ENCODE results near the gene GTF2E1.
"Not testable (repeated sequence)": the region's sequence is repeated elsewhere in the genome, so short reads cannot be mapped to it uniquely, and the experiment has no call there.

Gene GTF2E1

DNA sequence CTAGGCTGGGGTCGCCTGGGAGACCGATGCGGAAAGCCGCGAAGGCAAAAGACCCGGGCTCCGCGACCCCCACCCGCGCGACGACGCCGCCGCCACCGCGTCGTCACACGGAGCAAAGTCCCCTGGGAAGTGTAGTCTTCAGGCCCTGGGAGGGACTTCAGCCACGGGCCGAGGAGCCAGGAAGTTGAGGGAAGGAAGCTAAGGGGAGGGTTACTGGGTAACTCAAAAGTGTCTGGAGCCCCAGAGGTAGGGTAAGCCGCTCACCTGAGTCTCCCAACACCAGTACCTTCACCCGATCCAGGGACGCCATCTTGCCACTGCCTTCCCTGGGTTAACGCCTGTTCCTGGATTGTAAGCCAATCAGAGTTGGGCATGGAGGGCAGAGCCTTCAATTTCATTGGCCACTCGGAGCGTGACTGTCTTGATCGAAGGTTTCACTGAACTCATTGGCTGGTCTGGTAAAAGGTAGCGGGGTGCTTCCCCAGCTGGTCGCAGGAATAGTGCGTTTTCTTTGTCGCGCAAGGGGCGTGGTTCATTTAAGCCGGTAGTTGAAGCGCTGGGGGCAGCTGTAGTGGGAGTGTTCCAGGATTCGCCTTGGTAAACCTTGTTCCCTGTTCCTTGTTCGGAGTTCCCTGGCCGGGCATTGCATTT is at the start of gene GTF2E1, which contains the start of gene RABL3:
TSS of gene GTF2E1 (plus strand) at position 547 of the 651 bp plus-strand sequence. CDS start 7,809 bp downstream, outside the sequence.
TSS of gene RABL3 (minus strand) at position 319 of the 651 bp plus-strand sequence. CDS start at position 310, 9 bp downstream.
- peak; percentile 93 to 95 for DNase-seq (ENCODE audit: low read depth in 2 of 2)

DNA sequence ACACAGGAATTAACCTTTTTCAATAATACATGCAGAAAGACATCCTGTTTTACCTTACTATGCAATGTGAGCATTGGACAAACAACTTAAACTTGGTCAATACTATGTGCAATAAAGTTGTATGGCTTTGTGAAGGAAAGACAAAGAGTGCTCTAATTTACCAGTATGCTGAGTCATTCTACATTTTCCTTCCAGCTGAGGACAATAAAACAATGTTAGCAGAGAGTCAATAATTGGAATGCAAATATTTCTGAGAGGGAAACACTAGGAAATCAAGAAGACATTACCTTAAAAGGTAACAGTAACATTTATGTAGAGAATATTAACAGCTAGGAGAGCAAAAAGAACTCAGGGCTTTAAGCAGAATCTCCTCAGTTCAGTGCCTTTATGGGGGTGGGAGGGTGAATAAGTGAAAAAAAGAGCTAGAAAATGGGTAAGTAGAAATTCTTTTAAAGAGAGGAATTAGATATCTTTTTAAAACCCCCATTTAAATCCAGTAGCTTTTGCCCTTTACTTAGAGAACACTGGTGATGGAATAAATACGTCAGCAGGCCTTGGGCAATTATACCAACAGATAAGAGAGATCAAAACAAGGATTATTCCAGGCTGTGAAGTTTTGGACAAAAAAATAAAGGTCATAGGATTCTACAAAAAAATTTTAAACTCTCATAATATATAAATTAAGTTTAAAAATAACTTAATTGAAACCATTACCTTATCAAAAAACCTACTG is 48.9 kb upstream of the GTF2E1 start:
- DNase-seq (ENCODE audit: low read depth in 2 of 2), result no peak

DNA sequence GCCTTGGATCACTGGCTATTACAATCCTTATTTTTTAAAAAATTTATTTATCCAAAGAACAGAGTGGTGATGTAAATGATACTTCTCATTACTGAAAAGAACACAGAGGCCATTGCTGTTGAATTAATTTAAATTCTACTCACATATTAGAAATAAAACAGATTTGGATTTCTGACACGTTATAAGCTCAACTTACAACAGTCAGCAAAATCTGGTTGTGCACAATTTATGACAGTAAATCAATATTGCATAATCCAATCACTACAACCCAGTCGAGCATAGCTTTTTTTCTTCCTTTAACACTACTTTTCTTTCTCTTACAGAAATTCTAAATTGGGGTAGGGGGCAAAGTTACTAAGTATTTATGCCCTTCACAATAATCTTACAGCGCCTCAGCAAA is 43.2 kb upstream of the GTF2E1 start:
- no peak for DNase-seq (ENCODE audit: low read depth in 2 of 2)

DNA sequence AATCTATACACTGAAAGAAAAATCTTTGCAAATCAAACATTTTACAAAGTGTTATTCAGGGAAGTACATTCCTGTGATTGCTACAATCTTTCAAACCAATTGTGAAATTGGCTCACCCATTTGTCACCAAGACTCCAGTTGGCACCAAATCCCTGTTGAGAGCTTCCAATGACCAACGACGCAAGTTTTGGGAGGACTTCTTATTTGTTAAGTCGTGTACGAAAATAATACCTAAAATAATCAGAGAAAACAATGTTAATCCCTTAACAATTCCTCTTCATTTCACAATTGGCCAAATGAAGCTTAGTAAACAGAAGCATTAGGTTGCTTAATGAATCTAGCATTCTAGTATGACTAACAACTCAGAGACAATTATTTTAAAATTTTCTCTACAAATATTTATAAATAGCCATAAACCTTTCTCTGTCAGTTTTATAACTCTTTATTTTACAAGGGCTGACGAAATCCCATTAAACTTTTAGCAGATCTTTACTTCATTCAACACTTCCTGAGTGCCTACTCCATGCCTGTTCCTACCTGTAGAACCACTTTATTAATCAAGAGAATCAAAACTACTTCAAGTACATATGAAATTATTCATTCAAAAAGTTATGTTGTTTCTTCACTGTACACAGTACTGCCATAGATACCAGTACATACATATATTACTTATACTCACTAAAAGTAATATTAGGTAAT is 36.5 kb upstream of the GTF2E1 start:
- no peak for DNase-seq (ENCODE audit: low read depth in 2 of 2)

DNA sequence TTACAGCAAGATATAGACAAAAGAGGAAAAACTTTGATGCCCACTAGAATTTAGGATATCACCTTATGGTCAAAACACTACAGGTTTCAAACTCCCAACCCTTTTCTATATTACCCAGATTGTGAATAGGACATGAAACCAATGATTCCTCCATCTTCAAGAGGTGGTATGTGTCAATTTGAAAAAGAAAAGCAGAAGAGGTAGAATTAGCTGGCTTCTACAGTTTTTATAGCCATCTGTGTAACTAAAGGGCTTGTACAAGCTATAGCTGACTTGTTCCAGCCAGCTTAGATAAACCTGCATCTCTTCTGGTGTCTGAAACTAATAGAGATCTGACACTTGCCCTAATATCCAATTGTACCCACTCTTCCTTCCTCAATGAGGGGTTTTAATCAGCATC is 35.6 kb upstream of the GTF2E1 start:
- no peak for DNase-seq (ENCODE audit: low read depth in 2 of 2)

DNA sequence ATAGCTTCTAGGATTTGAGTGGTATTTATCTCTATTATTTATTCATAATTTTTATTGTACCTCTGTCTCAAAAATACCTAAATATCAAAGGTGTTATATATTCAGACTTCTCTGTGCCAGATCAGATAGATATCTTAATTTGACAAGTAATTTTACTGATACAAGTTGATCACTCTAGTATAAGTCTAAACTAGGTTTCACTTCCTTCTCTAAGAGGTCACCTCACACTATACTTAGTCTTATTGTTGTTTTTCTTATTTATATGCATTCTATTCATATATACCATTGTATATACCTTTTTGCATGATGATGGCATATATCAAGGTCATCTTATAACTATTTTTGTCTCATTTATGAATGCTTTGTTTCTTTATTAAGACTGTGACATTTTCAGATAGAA is 34.1 kb upstream of the GTF2E1 start:
- DNase-seq (ENCODE audit: low read depth in 2 of 2), result no peak

DNA sequence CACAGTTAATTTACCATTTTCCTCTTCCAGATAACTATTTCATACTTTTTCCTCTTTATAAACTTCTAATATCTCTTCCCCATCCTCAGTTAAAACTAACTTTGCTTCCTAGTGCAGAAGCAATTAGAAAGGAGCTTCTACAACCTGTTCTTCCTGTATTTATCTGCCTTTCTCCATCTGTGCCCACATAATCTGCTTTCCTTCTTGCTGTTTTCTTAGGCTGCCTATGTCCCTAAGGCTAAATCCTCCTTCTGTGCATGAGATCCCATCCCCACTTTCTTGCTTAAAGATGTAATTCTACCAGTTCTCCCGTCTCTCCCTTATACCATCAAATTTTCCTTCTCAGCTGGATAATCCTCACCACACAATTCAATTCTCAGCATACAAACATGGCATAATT is 32.2 kb upstream of the GTF2E1 start:
- no peak for DNase-seq (ENCODE audit: low read depth in 2 of 2)

DNA sequence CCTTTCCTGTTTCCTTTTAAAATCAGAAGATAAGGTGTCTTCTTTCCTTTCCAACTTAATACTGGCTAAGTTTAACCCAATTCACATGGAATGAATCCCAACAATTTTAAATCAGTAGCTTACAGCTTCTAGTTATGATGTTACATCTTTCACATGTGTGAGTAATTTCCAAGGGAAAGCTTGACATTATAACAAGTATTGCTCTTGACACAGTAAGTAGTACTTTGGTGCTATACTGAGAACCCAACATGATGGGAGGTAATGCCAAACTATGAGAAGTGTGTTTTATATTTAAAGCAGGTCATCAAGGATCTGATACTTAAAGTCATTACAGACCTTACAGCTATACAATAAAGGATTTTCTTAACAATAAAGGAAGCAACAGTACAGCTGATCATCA is 29.3 kb upstream of the GTF2E1 start:
- no peak for DNase-seq (ENCODE audit: low read depth in 2 of 2)

DNA sequence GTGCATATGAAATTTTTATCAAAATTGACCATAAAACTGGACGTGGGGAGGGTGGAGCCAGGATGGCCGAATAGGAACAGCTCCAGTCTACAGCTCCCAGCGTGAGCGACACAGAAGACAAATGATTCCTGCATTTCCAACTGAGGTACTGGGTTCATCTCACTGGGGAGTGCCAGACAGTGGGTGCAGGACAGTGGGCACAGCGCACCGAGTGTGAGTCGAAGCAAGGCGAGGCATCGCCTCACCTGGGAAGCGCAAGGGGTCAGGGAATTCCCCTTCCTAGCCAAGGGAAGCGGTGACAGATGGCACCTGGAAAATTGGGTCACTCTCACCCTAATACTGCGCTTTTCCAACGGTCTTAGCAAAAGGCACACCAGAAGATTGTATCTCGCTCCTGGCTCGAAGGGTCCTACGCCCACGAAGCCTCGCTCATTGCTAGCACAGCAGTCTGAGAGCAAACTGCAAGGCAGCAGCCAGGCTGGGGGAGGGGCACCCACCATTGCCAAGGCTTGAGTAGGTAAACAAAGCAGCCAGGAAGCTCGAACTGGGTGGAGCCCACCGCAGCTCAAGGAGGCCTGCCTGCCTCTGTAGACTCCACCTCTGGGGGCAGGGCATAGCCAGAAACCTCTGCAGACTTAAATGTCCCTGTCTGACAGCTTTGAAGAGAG is 23.2 kb upstream of the GTF2E1 start:
- peak in 1 of 2 experiments; percentile 21 for DNase-seq (ENCODE audit: low read depth in 2 of 2)

DNA sequence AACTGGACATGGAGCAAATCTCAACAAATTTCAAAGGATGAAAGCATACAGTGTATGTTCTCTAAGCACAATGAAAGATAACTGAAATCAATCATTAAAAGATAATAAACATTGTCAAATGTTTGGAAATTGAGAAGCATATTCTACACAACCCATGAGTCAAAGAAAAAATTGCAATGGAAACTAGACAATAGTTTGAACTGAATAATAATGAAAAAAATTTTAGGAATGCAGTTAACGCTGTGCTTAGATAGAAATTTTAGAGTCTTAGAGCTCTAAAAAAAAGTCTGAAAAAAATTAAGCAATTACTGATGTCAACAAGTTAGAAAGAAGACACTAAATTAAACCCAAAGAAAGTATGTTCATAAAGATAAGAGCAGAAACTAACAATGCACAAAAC is 15.8 kb upstream of the GTF2E1 start:
- DNase-seq (ENCODE audit: low read depth in 2 of 2), result no peak

DNA sequence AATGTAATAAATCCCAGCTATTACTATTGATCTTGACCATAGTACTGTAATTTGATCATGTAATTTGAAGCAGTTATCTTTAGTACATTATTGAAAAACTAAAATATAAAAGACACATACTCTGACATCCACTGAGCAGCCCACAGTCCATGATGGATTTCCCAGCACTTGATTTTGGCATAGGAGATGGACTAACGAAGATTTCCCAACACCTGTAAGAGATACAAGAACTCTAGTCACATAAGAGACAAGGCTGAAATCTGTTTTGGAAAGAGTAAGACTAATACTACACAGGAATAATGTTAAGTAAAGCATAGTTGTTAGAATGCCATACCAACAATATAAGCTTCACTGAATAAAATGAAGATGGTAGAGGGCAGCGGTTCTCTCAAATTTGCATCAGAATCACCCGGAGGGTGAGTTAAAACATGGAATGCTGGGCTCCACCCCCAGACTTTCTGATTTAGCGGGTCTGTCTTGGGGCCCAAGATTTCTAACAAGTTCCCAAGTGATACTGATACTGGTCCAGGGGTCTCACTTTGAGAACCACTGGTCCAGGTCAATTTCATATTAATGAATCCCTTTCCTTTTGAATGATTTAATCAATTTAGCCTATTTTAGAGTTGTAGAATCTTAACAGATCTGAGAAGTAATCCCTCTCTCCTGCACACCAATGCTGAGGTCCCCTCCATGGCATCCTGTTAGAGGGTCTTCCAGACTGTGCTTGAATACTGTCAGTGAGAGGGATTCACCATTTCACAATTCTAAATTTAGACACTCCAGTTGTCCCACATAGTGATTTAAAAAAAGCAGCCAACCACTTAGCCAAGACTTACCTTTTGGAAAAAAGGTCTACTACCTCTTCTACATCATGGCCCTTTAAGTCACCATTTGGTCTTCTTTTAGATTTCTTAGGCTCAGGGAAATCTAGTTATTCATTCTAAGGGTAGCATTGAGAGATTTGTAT is 11.7 kb upstream of the GTF2E1 start:
- no peak for DNase-seq (ENCODE audit: low read depth in 2 of 2)

DNA sequence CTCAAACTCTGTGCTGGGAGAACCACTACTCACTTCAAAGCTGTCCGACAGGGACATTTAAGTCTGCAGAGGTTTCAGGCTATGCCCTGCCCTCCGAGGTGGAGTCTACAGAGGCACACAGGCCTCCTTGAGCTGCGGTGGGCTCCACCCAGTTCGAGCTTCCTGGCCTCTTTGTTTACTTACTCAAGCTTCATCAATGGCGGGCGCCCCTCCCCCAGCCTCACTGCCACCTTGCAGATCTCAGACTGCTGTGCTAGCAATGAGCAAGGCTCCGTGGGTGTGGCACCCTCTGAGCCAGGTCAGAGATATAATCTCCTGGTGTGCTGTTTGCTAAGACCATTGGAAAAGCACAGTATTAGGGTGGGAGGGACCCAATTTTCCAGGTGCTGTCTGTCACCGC is 4.5 kb upstream of the GTF2E1 start:
- not testable (repeated sequence) for DNase-seq (ENCODE audit: low read depth in 2 of 2)

DNA sequence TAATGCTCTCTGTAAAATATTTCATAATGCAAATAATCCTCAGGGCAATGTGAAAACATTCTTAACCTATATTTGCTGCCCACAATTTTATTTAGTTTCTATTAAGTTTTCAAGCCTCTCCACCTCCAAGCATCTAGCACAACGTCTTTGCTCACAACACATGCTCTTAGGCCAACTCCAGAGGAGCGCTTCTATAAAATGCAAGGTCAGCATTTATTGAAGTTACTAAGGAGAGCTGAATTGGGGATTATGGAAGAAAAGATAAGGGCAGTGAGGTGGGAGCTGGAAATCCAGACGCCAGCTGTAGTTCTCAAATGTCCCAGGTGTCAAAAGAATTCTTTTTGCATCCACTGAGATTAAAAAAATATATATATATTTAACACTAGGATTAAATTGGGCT is 1.2 kb upstream of the GTF2E1 start:
- no peak for DNase-seq (ENCODE audit: low read depth in 2 of 2)

DNA sequence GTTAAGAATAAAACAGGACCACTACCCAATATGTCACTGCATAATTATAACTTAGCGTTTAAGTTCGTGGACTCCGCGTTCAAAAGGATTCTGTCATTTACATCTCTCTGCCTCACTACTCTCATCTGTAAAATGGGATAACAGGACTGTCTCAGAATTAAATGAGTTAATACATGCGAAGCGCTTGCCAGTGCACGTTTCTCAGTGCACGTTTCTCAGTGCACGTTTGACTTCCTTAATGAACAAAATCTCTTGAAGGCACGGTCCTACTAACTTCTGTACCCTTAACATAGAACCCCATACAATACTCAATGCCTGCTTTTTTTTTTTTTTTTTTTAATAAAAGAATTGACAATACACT is 727 bp upstream of the GTF2E1 start:
- DNase-seq (ENCODE audit: low read depth in 2 of 2), result no peak

DNA sequence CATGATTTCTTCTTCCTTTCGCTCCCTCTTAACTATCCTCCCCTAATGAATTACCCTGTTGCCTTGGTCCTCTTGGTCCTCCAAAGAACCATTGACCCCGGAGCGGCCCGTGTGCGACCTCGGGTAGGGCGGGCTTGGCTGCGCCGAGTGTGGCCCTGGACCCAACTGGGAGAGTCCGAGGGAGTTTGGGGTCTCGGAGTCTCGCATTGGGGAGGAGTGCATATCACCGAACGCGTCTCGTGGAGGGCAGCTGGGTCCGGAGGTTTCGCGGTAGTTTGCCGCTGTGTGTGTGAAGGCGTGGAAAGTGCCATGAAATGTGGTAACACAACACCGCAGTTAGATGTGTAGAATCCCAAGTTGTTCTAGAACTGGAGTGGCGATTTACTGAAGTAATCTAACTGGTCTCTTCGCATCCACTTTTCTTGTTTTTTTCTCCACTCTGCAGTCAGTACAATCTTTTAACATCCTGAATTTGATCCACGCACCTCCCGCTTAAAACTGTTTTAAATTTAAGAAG is 363 bp downstream of the GTF2E1 start:
- DNase-seq (ENCODE audit: low read depth in 2 of 2), result no peak

DNA sequence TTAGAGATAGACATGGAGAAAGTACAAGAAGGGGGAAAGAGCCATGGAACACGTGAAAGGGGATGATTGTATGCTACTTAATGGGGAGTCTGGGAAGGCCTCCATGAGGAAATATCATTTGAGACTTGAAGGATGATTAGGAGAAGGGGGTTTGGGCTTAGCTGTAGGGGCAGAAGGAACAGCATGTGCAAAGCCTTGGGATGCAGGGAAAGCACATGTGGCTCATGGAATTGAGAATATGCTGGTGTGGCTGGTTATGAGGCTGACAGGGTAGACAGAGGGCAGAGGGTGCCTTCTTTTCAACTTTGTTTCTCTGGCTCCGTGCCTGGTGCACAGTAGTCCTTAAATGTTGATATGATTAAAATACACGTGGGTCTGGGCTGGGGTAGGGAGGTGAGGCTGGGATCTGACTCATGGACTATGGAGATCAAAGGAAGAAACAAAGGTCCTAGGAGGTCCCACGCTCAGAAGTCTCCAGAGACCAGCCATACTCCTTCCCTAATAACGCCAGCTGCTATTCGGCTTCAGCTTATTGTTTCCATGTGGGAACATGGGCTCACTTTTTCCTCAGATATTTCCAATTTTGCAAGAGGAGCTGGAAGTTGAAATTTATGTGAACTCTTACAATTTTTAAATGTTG is 1.1 kb downstream of the GTF2E1 start:
- no peak for DNase-seq (ENCODE audit: low read depth in 2 of 2)

DNA sequence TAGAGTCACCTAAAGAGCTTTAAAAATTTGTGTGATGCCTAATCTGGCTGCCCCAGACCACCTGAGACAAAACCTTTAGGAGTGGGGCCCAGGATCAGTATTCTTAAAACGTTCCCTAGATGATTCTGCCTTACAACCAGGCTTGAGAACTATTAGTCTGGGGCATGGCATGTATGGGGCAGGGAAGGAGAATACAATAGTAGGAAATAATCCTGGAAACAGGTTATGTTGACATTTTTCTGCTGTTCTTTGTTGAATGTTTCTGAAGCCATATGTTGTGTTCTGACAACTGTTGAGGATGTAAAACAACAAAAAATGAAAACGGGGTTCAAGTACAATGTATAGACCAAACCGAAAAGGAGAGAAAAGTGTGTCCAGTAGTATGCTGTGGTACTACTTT is 2.9 kb downstream of the GTF2E1 start:
- DNase-seq (ENCODE audit: low read depth in 2 of 2), result no peak

DNA sequence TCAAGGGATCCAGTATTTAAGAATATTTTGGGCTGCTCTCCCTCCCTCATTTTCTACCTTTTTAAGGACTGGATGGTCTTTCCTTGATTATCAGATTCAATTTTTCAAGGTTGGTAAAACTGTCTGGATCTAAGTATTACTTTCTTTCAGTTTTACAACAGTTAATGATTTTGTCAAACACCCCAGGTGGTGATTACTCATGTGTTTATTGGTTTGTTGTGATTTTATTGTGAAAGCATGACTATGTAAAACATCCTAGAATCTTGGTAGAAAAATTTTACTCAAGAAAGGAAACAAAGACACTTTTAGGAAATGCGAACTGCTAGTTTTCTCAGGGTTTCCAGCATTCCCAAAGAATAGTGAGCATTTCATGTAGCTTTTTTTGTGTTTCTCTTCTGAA is 7.3 kb downstream of the GTF2E1 start:
- no peak for DNase-seq (ENCODE audit: low read depth in 2 of 2)

DNA sequence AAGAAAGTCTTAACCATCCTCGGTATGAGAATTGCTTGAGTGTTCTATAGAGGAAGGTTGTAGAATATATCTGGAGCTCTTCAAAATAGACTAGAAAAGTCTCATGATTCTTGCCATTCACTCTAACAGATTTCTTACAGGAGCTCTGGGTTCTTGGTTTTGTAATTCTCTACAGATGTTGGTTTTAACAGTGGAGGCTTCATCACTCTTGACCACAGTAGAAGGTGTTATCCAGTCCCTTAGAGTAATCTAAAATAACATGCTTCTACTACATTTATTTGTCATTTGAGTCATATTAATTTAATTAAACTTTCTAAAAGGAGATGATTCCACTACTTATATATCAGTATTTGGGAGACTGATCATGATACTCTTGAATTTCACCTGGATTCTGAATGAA is 9.7 kb downstream of the GTF2E1 start:
- DNase-seq (ENCODE audit: low read depth in 2 of 2), result no peak

DNA sequence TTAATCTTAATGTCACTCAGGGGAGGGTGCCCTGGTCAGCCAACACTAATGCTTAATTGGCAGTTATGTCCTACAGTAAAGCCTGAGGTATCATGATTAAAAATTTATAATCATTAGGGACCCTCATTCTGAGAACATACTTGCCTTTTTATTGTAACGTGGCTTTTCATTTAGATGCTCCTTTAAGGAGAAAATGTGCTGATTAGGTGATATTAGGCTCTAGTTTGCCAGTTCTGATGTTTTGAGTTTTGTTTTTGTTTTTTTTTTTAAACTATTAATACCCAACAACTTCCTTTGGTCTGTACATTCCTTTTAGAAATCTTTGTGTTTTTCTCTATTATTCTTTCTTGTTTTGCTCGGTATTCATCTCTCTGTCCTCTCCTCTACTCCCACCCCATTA is 10.3 kb downstream of the GTF2E1 start:
- DNase-seq (ENCODE audit: low read depth in 2 of 2), result no peak
